Kidney epithelial cell (primary cell): ENCODE results near the gene KCNA10. TPM values are rescaled to one million over a fixed set of nuclear protein-coding genes. Genes with fewer than 3 reads are reported as not detected.

ENCODE experiments used
- DNase-seq: peaks from one replicate; pipeline ENCODE4 v3.0.0-alpha.2; 2010; ENCODE audit warnings: low read depth
- H3K27me3 ChIP-seq: 2 replicates; pipeline ENCODE4 v1.6.0; 2011; ENCODE audit warnings: low read length; ENCODE audit not compliant: control insufficient read depth, insufficient read depth
- H3K36me3 ChIP-seq: 2 replicates; pipeline ENCODE4 v1.5.1; 2011; ENCODE audit warnings: low read length; ENCODE audit not compliant: control insufficient read depth, insufficient read depth
- H3K4me3 ChIP-seq: 2 replicates; pipeline ENCODE4 v1.5.1; 2011; ENCODE audit warnings: low read depth, mild to moderate bottlenecking, control low read depth, low read length
- CTCF ChIP-seq: IDR thresholded peaks from 2 replicates; pipeline ENCODE4 v1.5.1; 2011; ENCODE audit warnings: mild to moderate bottlenecking, moderate library complexity, low read length, control low read depth, inconsistent platforms; ENCODE audit not compliant: insufficient read depth, poor library complexity, severe bottlenecking
- total RNA-seq: library from RNA; depleted of rRNA; stranded (reverse); fragments of >200 nt; gene quantifications from 2 replicates; pipeline ENCODE4 v1.2.3, GENCODE V29; 2015

The KCNA10 gene
- total RNA-seq, 1 donor from 2014 or later: not detected

GRCh38 chr1:110475362-110476027 is 43.5 kb downstream of the KCNA10 start:
- DNase-seq: no peak

GRCh38 chr1:110474444-110474843 is 44.5 kb downstream of the KCNA10 start:
- no peak overlapping the region for H3K4me3 ChIP-seq
- H3K27me3 ChIP-seq: no peaks in the 10 kb centered on the region
- no peaks in the 10 kb centered on the region for H3K36me3 ChIP-seq
- DNase-seq: no peak
- no peak for TF ChIP-seq CTCF

More at GRCh38 chr1:110475362-110476027, 43.5 kb downstream of the KCNA10 start:
- H3K36me3 ChIP-seq: no peaks in the 10 kb centered on the region
- H3K27me3 ChIP-seq: no peaks in the 10 kb centered on the region
- no peak for TF ChIP-seq CTCF
- no peak overlapping the region for H3K4me3 ChIP-seq

GRCh38 chr1:110472546-110472945 is 46.4 kb downstream of the KCNA10 start:
- no peak for TF ChIP-seq CTCF
- H3K4me3 ChIP-seq: no peak overlapping the region
- H3K36me3 ChIP-seq: no peaks in the 10 kb centered on the region
- no peaks in the 10 kb centered on the region for H3K27me3 ChIP-seq
- DNase-seq: no peak

- no peak overlapping the region for H3K4me3 ChIP-seq
- no peaks in the 10 kb centered on the region for H3K27me3 ChIP-seq
- DNase-seq: no peak
- H3K36me3 ChIP-seq: no peaks in the 10 kb centered on the region
- no peak for TF ChIP-seq CTCF
These were observed 47.8 kb downstream of the KCNA10 start for GRCh38 chr1:110471131-110471530.

Other genes starting within 250 kb of the KCNA10 start
- 23.1 and 28.2 TPM in 2 replicates for gene RBM15, start 179.8 kb downstream of the KCNA10 start, total RNA-seq
- gene SLC16A4, start 128.1 kb downstream of the KCNA10 start, total RNA-seq: 15.4 and 25.4 TPM in 2 replicates
- 129 and 198 TPM in 2 replicates for gene LAMTOR5, start 111.5 kb downstream of the KCNA10 start, total RNA-seq
- gene PROK1, start 68.0 kb downstream of the KCNA10 start, total RNA-seq: not detected in 2 replicates
- not detected in 2 replicates for gene KCNA2, start 87.2 kb upstream of the KCNA10 start, total RNA-seq
- 0.04 TPM in 1 of 2 replicates, not detected in the other for gene KCNA3, start 155.8 kb upstream of the KCNA10 start, total RNA-seq